GM19324 (cell line): ENCODE results near the gene RNFT2.

Experiments
- ATAC-seq: cut with Tn5 transposase; IDR thresholded peaks from one replicate; pipeline ENCODE4 v1.9.1; 2021; ENCODE audit warnings: mild to moderate bottlenecking, moderate library complexity; ENCODE audit not compliant: unreplicated experiment, low FRiP score

Gene RNFT2

GRCh38 chr12:116867523-116867922, 129.4 kb downstream of the RNFT2 start:
- ATAC-seq: no peak

GRCh38 chr12:116870306-116870705, 132.2 kb downstream of the RNFT2 start:
- ATAC-seq: no peak

- no peak for ATAC-seq
These were observed 136.3 kb downstream of the RNFT2 start for GRCh38 chr12:116874324-116874995.

DNA sequence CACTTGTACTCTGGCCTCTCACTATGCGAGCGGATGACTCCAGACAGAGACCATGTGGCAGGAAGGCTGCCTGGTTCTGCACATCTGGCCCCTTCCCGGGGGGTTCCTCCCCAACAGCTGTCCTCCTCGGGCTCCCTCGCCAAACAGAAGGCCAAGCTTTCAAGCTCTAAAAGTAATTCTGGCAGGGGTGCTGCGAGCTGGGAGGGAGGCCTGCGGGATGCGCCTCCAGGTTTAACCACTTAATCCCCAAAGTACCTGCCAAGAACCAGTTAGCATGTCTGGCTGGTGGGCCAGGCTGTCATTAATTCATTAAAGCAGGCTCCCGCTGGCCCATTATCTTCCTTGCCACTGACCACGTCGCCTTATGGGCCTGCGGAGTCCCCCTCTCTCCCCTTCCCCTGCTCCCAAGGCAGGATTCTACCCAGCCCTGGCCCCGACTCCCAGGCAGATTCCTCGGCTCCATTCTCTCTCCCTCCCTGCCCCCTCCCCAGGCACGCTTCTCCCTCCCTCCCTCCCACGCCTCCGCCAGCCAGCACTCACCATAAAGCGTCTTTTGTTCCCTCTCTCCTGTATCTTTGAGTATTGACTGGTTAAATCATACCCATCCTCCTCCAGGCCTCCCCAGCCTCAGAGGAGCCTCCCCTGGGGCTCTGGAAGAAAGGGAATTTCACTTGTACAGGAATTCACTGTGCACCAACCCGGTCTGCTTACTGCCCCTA, 138.2 kb downstream of the RNFT2 start:
- ATAC-seq: no peak

GRCh38 chr12:116878567-116879508, 140.7 kb downstream of the RNFT2 start:
- no peak for ATAC-seq

DNA sequence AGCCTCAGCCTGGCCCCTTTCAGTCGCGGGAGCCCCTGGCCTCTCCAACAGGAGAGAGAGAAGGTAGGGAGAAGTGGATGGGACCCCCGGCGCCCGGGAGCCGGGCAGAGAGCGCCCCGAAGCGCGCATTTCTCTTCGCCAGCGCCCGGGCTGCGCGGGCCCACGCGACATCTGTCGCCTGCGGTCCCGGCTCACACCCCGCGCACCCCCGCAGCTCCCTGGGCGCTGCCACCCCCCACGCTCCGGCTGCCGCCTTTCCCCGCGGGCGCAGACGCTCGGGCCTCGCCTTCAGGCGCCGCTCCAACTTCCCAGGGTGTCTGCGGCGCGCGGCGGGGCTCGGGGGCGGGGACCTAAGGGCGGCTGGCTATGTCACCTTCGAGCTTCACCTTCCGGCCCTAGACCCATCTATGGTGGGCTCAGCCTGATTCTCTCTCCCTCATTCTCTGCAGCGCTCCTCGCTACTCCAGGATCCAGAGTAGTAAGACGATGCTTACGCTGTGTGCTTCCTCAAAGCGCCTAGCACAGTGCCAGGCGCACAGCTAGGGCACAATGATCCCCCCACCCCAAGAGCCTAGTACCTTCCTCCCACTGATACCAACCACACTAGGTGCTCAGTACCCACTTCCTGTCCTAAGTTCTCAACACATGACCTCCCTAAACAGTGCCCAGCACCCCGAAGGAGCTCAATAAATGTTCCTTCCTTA, 141.5 kb downstream of the RNFT2 start:
- ATAC-seq: no peak

GRCh38 chr12:116880213-116880816, 142.2 kb downstream of the RNFT2 start:
- ATAC-seq: no peak

DNA sequence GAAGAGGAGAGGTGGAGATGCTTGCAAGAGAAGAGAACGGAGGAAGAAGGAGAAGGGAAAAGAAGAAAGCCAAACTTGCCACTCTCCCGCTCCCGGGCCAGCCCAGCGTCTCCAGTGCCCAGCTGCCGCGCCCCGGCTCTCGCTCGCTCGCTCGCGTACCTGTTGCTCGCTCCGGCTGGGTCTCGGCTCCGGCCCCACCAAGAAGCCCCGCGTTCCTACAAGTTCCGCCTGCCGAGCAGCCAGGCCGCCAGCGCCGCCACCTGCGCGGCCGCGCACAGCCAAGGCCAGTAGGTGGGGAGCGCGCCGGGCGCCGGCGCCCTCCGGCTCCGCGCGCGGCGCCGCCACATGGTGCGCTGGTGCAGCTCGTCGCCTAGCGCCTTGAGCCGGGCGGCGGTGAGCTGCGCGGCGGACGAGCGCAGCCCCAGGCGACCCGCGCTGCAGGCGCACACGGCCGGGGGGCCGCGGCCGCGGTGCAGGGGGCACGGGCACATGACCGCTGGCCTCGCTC, 142.8 kb downstream of the RNFT2 start:
- ATAC-seq: peak; percentile 77

DNA sequence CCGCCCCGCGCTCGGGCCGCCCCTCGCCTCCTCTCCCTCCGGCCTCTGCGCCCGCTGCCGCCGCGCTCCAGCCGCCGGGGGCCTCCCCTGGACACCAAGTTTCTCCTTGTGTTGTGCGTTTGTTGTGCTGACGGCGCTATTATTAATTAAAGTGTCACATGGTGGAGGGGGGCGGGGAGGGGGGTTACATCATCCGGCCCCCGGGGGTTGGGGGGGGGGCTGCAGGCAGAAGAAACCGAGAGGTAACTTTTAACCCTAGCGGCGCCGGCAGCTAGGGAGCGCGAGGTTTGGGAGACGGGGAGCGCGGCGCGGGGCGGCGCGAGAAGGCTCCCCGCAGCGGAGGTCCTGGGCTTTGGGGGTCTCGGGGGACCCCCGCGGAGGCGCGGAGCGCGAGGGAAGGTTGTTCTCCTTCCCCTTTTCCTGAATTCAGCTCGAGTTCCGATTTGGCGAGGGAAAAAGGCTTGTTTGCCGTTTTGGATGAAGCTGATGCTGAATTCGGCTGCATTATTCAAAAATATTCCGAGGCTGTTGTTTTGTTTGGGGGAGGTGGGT, 143.3 kb downstream of the RNFT2 start, which contains the start of gene HRK:
TSS of gene HRK (minus strand) at position 117 of the 552 bp plus-strand sequence. CDS start 134 bp downstream, outside the sequence.
- ATAC-seq: peak; percentile 3

DNA sequence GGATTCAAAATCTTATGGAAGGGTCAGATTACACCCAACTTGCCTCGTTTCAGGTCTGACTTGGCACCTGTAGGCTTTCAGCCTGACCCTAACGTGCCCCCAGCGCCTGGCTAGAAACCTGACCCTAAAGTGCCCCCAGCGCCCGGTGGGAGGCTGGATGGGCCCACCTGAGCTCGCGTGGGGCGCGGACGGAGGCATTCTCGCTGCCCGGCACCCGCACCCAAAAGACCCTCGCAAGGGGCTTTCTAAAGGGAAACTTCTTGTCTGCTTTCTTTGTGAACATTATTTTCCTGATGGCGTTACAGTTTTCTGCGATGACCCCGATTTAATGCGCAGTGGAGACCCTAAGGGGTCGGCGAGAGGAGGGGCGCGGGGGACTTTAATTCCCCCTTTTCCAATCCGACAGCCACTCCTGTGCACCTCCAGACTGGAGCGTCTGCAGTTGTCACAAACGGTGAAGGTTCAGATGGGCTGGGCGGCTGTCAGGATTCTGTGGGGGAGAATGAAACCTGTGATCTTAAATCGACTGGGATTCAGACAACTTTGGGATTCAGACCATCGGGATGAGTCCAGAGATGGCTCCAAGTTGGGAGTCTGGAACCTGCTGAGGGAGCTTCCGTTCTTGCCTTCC, 143.9 kb downstream of the RNFT2 start:
- ATAC-seq: no peak

- no peak for ATAC-seq
These were observed 144.6 kb downstream of the RNFT2 start for GRCh38 chr12:116882742-116883141.

DNA sequence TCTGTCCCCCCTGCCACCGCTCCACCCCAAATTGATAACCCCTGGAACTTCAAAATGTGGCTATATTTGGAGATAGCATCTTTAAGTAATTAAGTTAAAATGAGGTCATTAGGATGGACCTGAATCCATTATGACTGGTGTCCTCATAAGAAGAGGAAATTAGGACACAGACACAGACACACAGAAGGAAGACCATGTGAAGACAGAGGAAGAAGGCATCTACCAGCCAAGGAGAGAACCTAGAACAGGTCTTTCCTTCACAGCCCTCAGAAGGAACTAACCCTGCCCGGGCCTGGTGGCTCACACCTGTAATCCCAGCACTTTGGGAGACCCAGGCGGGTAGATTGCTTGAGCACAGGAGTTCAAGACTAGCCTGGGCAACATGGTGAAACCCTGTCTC, 146.8 kb downstream of the RNFT2 start:
- ATAC-seq: no peak

GRCh38 chr12:116885491-116885890, 147.4 kb downstream of the RNFT2 start:
- no peak for ATAC-seq

- ATAC-seq: no peak
These were observed 149.1 kb downstream of the RNFT2 start for GRCh38 chr12:116887244-116887643.

- no peak for ATAC-seq
These were observed 149.8 kb downstream of the RNFT2 start for GRCh38 chr12:116887897-116888296.

DNA sequence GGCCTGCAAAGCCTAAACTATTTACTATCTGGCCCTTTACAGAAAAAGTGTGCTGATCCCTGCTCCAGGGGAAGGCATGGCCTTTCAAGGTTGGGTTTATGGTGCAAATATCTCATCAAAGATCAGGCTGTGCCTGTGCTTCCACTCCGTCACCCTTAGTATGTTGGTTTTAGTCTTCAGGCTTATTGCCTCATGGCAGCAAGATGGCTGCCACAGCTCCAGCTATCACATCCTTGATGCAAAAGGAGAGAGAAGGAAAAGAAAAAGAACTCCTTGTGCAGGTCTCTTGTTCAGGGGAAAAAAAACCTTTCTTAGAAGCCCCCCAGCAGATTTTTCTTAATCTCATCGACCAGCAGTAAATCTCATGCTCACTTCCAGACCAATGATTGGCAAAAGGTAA, 152.2 kb downstream of the RNFT2 start:
- ATAC-seq: no peak

DNA sequence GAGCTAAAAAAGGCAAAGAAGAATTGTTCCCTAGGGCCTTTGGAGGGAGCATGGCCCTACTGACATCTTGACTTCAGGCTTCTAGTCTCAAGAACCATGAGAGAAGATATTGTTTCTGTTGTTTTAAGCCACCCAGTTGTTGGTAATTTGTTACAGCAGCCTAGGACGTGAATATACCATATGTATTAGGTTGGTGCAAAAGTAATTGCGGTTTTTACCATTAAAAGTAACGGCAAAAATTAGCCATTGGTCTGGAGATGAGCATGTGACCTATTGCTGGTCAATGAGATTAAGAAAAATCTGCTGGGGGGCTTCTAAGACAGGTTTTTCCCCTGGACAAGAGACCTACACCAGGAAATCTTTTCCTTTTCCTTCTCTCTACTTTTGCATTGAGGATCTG, 152.9 kb downstream of the RNFT2 start:
- ATAC-seq: no peak

GRCh38 chr12:116892349-116893140, 154.4 kb downstream of the RNFT2 start:
- no peak for ATAC-seq
